Fibroblast of mammary gland (primary cell): ENCODE measurements around the gene DAZAP2.
A peak's percentile ranks its signal among the peaks of the same experiment; 100 is the strongest.
"Not testable (repeated sequence)": the region's sequence is repeated elsewhere in the genome, so short reads cannot be mapped to it uniquely, and the experiment has no call there.

Source experiments
- DNase-seq: peaks from one replicate; pipeline ENCODE4 v3.0.0-alpha.2; 2010; ENCODE audit warnings: low read depth
- H3K4me3 ChIP-seq: 2 replicates; pipeline ENCODE4 v1.5.1; 2011; ENCODE audit warnings: low read depth, mild to moderate bottlenecking, low read length, moderate library complexity; ENCODE audit not compliant: control insufficient read depth
- CTCF ChIP-seq: conservative IDR thresholded peaks from 2 replicates; pipeline ENCODE4 v1.5.1; 2011; ENCODE audit warnings: low read depth, low read length, inconsistent platforms; ENCODE audit not compliant: control insufficient read depth, insufficient read depth

The DAZAP2 gene

GRCh38 chr12:51245476-51246253, 7.0 kb downstream of the DAZAP2 start:
- H3K4me3 ChIP-seq, result no peak overlapping the region
- no peak for DNase-seq
- TF ChIP-seq CTCF, result no peak

- peak; percentile 3 for TF ChIP-seq CTCF
Measured at GRCh38 chr12:51246254-51246853, 7.7 kb downstream of the DAZAP2 start.

GRCh38 chr12:51247523-51248206, 9.0 kb downstream of the DAZAP2 start:
- no peak overlapping the region for H3K4me3 ChIP-seq
- DNase-seq, result no peak
- TF ChIP-seq CTCF, result no peak

More at GRCh38 chr12:51246254-51246853, 7.7 kb downstream of the DAZAP2 start:
- H3K4me3 ChIP-seq, result no peak overlapping the region
- peak; percentile 60 for DNase-seq

DNA sequence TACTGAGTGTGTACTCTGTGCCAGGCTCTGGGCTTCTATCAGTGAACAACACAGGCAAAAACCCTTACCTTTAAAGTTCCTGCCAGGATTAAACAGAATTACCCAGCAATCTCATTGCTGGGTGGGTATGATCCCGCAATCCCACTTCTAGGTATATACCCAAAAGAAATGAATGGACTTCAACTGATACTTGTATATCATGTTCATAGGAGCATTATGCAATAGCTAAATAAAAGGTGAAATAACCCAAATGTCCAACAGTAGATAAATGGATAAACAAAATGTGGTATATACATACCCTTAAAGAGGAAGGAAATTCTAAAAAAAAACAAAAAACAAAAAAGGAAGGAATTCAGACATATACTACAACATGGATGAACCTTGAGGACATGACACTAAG, 14.7 kb downstream of the DAZAP2 start:
- DNase-seq, result no peak
- no peak for TF ChIP-seq CTCF
- no peak overlapping the region for H3K4me3 ChIP-seq

- H3K4me3 ChIP-seq, result no peak overlapping the region
- no peak for DNase-seq
- TF ChIP-seq CTCF, result no peak
Measured at GRCh38 chr12:51254536-51254935, 15.9 kb downstream of the DAZAP2 start.

DNA sequence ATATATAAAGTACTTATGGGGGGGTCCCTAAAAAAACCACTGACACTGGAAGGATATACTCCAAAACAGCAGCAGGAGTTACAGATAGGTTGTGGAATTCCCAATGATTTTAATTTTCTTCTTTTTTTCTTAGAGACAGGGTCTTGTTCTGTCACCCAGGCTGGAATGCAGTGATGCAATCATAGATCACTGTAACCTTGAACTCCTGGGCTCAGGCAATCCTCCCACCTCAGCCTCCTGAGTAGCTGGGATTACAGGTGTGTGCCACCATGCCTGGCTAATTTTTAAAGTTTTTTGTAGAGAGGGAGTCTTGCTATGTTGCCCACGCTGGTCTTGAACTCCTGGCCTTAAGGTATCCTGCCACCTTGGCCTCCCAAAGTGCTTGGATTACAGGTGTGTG, 21.0 kb downstream of the DAZAP2 start:
- H3K4me3 ChIP-seq, DNase-seq: not testable (repeated sequence)

DNA sequence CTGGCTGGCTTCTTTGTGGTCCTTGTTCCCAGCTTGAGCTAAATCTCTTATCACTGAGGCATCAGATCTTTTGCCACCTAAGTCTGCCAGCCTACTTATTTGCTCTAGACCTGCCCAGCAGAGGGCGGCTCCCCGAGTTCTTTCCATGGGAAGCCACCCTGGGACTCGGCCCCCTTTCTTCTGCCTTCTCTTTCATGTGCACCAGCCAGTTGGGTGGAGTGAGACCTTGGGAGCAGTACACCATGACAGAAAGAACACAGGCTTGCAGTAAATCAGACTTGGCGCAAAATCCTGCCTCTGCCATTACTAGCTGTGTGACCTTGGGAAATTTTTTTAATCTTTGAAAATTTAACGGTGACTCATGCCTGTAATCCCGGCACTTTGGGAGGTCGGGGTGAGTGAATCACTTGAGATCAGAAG, 24.1 kb downstream of the DAZAP2 start:
- DNase-seq, result peak; percentile 66
- peak; percentile 38 for TF ChIP-seq CTCF
- H3K4me3 ChIP-seq, result no peak overlapping the region
